ENCODE data around the gene DNAH17. TPM values are rescaled to one million over a fixed set of nuclear protein-coding genes. Genes with fewer than 3 reads are reported as not detected.

DNAH17 gene
- total RNA-seq, 1 experiment from 2014 or later = 0.69 TPM

DNA sequence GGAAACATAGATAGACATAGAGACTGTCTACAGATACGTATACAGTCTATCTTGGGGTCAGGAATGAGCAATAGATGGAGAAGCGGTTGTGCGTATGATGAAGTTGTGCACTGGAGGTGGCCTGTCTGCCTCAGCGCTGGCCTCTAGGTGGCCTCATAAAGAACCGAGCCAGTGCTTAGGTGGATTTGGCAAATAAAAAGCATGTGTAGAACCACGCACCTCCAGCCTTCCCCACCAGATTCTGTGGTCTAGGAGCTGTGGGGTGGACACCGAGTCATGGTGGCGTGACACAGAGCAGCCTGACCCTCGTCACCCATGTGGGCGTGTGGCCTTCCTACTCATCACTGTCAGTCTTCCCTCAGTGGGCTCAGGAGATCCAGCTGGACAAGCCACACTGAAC is 164.8 kb downstream of the DNAH17 start:
- Histone ChIP-seq H3K79me2 (ENCODE audit: insufficient read depth, low read length) (peaks cover 62% of the 10 kb centered on the region), H3K36me3 (ENCODE audit: control insufficient read depth in 1 of 2, insufficient read depth in 2 of 2, low read length in 2 of 2) (peaks cover 17 to 18% of the 10 kb centered on the region in 2 experiments; a peak in 2 of 4 replicates), H3K9me3 (ENCODE audit: control insufficient read depth in 1 of 2, insufficient read depth in 1 of 2, low read depth in 1 of 2, low read length in 2 of 2) (no peaks in the 10 kb centered on the region), H3K27ac (ENCODE audit: low read depth, low read length) (no peak overlapping the region), H3K4me3 (replicated peaks in 1 of 2; ENCODE audit: low read depth in 1 of 2, low read length in 2 of 2) (no peak overlapping the region), H4K20me1 (ENCODE audit: insufficient read depth) (peaks cover 5% of the 10 kb centered on the region; the same call in 1 of the 2 replicates), H3K4me2 (ENCODE audit: low read length) (no peak overlapping the region), H2AFZ (ENCODE audit: low read depth, low read length, poor library complexity, severe bottlenecking) (no peak overlapping the region), H3K9ac (ENCODE audit: low read length) (no peak overlapping the region), H3K27me3 (ENCODE audit: insufficient read depth, low read length) (no peaks in the 10 kb centered on the region), H3K9me2 (ENCODE audit: insufficient read depth) (no peaks in the 10 kb centered on the region), H3K4me1 (ENCODE audit: control insufficient read depth in 1 of 2, insufficient read depth in 2 of 2, low read length in 2 of 2) (peaks cover 13 to 21% of the 10 kb centered on the region in 2 experiments)
- BruUV-seq (replicated peaks) = no TSS peak
- DNase-seq (ENCODE audit: low read depth, low spot score) = no peak
- TF ChIP-seq SIN3A (IDR thresholded peaks at IDR 0.05; ENCODE audit: low read depth) (no peak), FOSL1 (IDR thresholded peaks at IDR 0.05; ENCODE audit: low read depth) (no peak), CEBPB (IDR thresholded peaks at IDR 0.05; ENCODE audit: low read depth) (no peak), RAD21 (IDR thresholded peaks at IDR 0.05; ENCODE audit: low read depth) (no peak), CTCF (IDR thresholded peaks at IDR 0.05 in 2 of 3, conservative IDR thresholded peaks at IDR 0.05 in 1 of 3; ENCODE audit: borderline replicate concordance in 1 of 3, insufficient read depth in 1 of 3, low read depth in 2 of 3, low read length in 2 of 3) (peak; percentile 9 to 69 (median 60); a peak in 5 of 6 replicates), ELF1 (IDR thresholded peaks at IDR 0.05; ENCODE audit: borderline replicate concordance, low read depth) (no peak)
- ChIA-PET RAD21 (ENCODE audit: low non-redundant PET in 1 of 2, low total read pairs in 2 of 2, uncharacterized antibody in 2 of 2, unreplicated experiment in 2 of 2) (interaction anchor here in 1 of 2 experiments (0.7 kb wide), 1 partner anchor 161 kb away, joined by 4 read pairs; no protein-coding TSS in a partner anchor), CTCF (interaction anchor here (0.6 kb wide), 1 partner anchor 322 kb away, joined by 3 read pairs; no protein-coding TSS in a partner anchor), POLR2A (interaction anchor here (0.6 kb wide), 1 partner anchor 1425 kb away, joined by 3 read pairs; no protein-coding TSS in a partner anchor)
- peak; percentile 74 for ATAC-seq
- intact Hi-C loops (cut with micrococcal nuclease) = no loop called here

DNA sequence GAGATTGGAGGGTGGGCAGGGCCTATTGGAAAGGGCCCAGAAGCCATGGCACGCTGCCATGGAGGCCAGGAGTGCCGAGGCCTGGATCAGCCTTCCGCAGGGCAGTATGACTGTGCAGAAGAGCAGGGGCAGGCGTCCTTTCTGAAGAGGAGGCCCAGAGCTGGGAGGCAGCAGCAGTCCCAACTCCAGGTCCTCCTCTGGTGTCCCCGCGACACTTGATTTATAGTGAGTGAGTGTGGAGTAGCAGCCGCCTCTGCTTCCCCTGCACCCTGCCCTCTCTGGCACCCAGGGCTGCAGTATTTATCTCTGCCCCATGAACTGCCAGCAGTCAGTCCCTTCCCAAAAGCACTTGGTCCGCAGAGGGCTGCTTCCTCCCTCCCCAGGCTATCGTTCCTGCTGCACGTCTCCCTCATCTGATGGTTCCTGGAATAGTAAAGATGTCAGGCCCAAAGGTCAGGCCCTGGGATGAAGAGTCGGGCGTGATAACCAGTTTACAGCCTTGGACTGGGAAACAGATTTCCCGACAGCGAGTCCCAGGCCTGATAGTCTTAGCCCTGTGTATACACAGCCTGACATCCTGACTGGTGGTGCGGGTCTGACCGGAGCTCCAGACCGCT is 165.8 kb downstream of the DNAH17 start:
- Histone ChIP-seq H3K27ac (ENCODE audit: low read depth, low read length) (peak overlapping the region; percentile 7; the same call in 1 of the 2 replicates), H2AFZ (ENCODE audit: low read depth, low read length, poor library complexity, severe bottlenecking) (no peak overlapping the region), H3K4me3 (replicated peaks in 1 of 2; ENCODE audit: low read depth in 1 of 2, low read length in 2 of 2) (no peak overlapping the region), H3K9ac (ENCODE audit: low read length) (no peak overlapping the region), H3K79me2 (ENCODE audit: insufficient read depth, low read length) (peaks cover 68% of the 10 kb centered on the region), H3K36me3 (ENCODE audit: control insufficient read depth in 1 of 2, insufficient read depth in 2 of 2, low read length in 2 of 2) (peaks cover 12 to 26% of the 10 kb centered on the region in 2 experiments; a peak in 2 of 4 replicates), H3K4me1 (ENCODE audit: control insufficient read depth in 1 of 2, insufficient read depth in 2 of 2, low read length in 2 of 2) (peaks cover 13 to 22% of the 10 kb centered on the region in 2 experiments), H3K27me3 (ENCODE audit: insufficient read depth, low read length) (no peaks in the 10 kb centered on the region), H3K9me2 (ENCODE audit: insufficient read depth) (no peaks in the 10 kb centered on the region), H3K4me2 (ENCODE audit: low read length) (no peak overlapping the region), H4K20me1 (ENCODE audit: insufficient read depth) (peaks cover 5% of the 10 kb centered on the region; the same call in 1 of the 2 replicates), H3K9me3 (ENCODE audit: control insufficient read depth in 1 of 2, insufficient read depth in 1 of 2, low read depth in 1 of 2, low read length in 2 of 2) (no peaks in the 10 kb centered on the region)
- BruUV-seq (replicated peaks) = no TSS peak
- TF ChIP-seq ZNF274 (IDR thresholded peaks at IDR 0.05; ENCODE audit: low read depth, low read length) = no peak
- TF ChIP-seq CEBPB (IDR thresholded peaks at IDR 0.05; ENCODE audit: low read depth) = no peak
- TF ChIP-seq REST (IDR thresholded peaks at IDR 0.05; ENCODE audit: low read depth) = no peak
- TF ChIP-seq EZH2phosphoT487 (IDR thresholded peaks at IDR 0.05; ENCODE audit: borderline replicate concordance) = no peak
- TF ChIP-seq, protein P1, sequence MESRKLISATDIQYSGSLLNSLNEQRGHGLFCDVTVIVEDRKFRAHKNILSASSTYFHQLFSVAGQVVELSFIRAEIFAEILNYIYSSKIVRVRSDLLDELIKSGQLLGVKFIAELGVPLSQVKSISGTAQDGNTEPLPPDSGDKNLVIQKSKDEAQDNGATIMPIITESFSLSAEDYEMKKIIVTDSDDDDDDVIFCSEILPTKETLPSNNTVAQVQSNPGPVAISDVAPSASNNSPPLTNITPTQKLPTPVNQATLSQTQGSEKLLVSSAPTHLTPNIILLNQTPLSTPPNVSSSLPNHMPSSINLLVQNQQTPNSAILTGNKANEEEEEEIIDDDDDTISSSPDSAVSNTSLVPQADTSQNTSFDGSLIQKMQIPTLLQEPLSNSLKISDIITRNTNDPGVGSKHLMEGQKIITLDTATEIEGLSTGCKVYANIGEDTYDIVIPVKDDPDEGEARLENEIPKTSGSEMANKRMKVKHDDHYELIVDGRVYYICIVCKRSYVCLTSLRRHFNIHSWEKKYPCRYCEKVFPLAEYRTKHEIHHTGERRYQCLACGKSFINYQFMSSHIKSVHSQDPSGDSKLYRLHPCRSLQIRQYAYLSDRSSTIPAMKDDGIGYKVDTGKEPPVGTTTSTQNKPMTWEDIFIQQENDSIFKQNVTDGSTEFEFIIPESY (IDR thresholded peaks at IDR 0.05; ENCODE audit: extremely low read depth, insufficient replicate concordance, low read length) = no peak
- POLR2A ChIA-PET = no interaction called here
- DNase-seq (ENCODE audit: low read depth, low spot score) (no peak), ATAC-seq (no peak)
- RAD21 ChIA-PET (ENCODE audit: low non-redundant PET in 1 of 2, low total read pairs in 2 of 2, uncharacterized antibody in 2 of 2, unreplicated experiment in 2 of 2) = no interaction called here
- CTCF ChIA-PET = interaction anchor here (0.6 to 2.1 kb wide), 2 partner anchors 10 to 20 kb away, joined by 3 to 8 read pairs; no protein-coding TSS in a partner anchor
- intact Hi-C loops (cut with micrococcal nuclease) = no loop called here

Measured in HCT116 (cell line).